T47D (cell line): ENCODE measurements around the gene TNFSF9.
"Not testable (repeated sequence)": the region's sequence is repeated elsewhere in the genome, so short reads cannot be mapped to it uniquely, and the experiment has no call there.

ENCODE experiments used
- DNase-seq, 2 experiments: peaks; one replicate each; pipeline versions ENCODE4 v3.0.0 to v3.0.0-alpha.2; 2011 to 2012; ENCODE audit warnings: low read depth in 1 of 2, low spot score in 1 of 2
- JUND ChIP-seq: IDR thresholded peaks from 2 replicates; pipeline ENCODE4 v1.6.1; 2012; ENCODE audit warnings: low read depth
- in situ Hi-C: cut with HindIII; loops from 2 replicates; pipeline ENCODE4 v1.10.0; 2016; ENCODE audit warnings: low sequenced_read_pairs, low pct_unique_long_range_greater_than_20kb

Gene TNFSF9

DNA sequence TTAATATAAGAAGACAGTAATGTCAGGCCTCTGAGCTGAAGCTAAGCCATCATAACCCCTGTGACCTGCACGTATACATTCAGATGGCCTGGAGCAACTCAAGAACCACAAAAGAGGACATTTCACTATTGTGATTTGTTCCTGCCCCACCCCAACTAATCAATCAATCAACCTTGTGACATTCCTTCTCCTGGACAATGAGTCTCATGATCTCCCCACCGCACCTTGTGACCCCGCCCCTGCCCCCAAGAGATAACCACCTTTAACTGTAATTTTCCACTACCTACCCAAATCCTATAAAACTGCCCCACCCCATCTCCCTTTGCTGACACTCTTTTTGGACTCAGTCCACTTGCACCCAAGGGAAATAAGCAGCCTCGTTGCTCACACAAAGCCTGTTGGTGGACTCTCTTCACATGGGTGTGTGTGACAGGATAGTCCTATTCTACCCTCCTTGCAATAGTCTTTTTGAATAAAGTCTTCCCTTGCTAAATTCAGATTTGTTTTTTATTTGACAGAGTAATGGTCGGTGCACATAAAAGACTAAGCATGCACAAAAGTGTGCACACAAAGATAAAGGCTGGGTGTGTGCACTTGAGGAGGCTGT lies 46.1 kb downstream of the TNFSF9 start:
- in situ Hi-C loops: no loop called here
- DNase-seq: no peak
- TF ChIP-seq JUND: no peak

DNA sequence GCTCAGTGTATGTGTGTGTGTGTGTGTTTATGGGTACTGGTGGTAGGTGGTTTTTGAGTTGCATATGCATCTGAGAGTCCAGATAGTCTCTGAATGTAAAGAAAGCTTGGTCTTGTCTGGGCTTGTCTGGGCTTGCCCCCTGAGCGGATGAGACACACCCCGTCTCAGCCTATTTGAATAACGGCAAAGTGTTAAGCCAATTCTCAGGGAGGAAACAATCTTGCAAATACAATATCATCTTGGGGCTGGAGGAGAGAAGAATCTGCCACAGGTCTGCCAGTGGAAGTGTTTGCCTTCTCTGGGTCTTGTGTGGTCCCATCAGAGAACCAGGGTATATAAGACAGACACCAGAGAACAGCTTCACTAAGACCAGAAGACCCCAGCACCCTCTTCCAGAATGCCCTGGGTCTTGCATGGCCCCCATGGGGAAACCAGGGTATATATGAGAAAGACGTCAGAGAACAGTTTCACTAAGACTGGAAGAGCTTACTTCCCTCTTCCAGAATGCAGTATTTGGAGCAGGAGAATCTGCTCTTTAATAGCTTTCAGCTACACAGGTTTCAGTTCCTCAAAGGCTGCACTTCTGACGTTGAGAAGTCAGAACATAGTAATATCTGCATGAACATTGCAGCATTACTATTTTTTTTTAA lies 46.8 kb downstream of the TNFSF9 start:
- in situ Hi-C loops: no loop called here
- peak in 1 of 2 experiments; percentile 43 for DNase-seq
- TF ChIP-seq JUND: no peak

DNA sequence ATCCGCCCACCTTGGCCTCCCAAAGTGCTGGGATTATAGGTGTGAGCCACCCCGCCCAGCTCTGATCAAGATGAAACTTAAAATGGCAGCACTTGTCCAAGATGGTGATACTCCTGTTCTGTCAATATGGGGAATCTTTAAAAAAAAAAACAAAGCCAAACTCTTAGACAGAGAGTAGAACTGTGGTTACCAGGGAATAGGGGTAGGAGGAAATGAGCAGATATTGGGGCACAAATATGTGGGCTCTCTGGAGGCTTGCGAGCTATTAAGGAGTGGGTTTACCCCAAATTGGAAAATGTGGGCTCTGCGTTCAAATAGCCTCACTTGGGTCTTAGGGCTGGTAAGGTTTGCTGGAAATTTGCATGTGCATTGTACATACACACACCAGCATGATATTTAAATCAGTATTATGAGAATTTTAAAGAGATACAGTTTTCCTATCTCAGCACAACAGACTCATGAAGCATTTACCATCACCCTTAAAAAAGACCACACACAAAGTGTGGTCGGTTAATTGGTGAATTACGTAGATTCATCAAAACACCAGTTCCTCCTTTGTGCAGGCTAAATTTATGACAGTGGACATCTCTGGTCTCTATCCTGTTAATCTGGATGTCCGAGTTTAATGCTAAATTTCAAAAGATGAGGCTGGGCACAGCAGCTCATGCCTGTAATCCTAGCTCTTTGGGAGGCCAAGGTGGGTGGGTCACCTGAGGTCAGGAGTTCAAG lies 48.8 kb downstream of the TNFSF9 start:
- TF ChIP-seq JUND: no peak
- in situ Hi-C loops: no loop called here
- no peak for DNase-seq

DNA sequence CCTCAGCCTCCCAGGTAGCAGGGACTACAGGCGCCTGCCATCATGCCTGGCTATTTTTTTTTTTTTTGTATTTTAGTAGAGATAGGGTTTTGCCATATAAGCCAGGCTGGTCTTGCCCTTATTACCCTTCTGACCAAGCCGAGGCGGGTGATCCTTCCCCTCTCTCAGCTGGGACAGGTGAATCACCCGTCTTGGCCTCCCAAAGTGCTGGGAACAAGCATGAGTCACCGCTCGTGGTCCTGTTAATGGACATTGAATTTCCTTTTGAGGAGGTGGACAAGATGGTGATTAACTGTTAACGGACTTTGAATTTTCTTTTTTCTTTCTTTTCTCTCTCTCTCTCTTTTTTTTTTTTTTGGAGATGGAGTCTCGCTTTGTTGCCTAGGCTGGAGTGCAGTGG lies 49.5 kb downstream of the TNFSF9 start:
- TF ChIP-seq JUND: no peak
- no peak for DNase-seq
- in situ Hi-C loops: no loop called here

DNA sequence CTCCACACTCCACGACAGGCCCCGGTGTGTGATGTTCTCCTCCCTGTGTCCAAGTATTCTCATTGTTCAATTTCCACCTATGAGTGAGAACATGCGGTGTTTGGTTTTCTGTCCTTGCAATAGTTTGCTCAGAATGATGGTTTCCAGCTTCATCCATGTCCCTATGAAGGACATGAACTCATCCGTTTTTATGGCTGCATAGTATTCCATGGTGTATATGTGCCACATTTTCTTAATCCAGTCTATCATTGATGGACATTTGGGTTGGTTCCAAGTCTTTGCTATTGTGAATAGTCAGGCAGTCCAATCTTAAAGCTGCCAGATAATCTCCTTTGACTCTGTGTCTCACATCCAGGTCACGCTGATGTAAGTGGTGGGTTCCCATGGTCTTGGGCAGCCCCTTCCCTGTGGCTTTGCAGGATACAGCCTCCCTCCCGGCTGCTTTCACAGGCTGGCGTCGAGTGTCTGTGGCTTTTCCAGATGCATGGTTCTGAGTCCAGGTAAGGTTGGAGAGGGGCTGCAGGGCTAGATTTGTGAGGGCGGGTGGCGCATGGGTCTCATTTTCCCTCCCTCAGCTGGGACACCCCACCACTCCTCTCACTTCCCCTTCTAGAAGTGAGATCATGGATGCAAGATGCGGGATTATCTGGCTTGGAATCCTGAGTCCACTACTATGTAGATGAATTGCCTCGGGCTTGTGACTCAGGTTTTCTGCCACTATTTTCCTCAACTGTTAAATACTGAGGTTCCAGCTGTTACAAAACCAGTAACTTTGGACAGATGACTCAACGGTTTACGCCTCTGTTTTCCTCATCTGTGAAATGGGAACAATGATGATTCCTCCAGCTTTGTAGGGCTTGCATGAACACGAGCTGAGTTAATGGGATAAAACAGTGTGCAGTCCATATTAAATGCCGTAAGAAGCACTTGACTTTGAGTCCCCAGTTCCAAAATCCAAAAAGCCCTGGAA lies 52.0 kb downstream of the TNFSF9 start:
- in situ Hi-C loops, DNase-seq: not testable (repeated sequence)
